GM19240 (cell line): ENCODE data around the gene C2CD4C.
"Not testable (repeated sequence)": the region's sequence is repeated elsewhere in the genome, so short reads cannot be mapped to it uniquely, and the experiment has no call there.

Source experiments
- DNase-seq: peaks from one replicate; pipeline ENCODE4 v3.0.0; 2011; ENCODE audit warnings: low spot score; ENCODE audit not compliant: insufficient read length

Gene C2CD4C, protein sequence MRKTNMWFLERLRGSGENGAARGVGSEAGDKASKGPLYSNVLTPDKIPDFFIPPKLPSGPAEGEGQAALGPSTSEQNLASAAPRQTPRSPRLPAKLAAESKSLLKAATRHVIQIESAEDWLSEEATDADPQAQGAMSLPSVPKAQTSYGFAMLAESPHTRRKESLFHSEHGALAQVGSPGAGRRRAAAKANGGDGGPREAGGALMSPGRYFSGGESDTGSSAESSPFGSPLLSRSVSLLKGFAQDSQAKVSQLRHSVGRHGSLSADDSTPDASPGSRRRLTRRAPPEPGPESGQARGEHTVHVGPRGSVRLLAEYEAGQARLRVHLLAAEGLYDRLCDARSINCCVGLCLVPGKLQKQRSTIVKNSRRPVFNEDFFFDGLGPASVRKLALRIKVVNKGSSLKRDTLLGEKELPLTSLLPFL

DNA sequence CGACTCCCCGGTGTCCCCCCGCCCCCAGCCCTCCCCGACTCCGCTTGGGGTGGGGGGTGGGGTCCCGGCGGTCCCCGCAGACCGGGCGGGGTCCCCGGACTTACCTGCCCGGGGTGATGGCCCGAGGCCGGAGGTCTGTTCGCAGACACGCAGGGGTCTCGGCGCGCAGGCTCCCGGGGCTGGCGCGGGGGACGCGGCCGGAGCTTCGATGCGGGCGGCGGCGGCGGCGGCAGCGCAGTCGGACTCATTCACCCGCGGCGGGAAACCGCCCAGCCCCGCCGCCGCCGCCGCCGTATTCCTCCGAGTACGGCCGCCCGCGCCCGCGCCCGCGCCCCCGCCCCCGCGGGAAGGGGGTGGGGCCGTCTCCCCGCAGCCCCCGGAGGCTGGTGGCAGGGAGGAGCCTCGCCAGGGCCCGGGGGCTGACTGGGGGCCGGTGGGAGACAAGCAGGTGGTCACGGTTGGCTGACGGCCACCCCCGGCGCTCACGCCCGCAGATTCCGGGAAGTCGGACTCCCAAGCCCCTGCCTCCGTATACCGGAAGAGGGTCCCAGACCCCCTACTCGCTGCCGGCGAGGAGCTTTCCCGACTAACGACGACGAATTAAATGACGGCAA, at the start of gene C2CD4C:
Gene C2CD4C, minus strand, starts transcription at position 246 of the 614 bp plus-strand sequence. CDS start 786 bp downstream, outside the sequence.
- no peak for DNase-seq

- no peak for DNase-seq
Observed at GRCh38 chr19:458091-459042, 49.4 kb upstream of the C2CD4C start.

GRCh38 chr19:457636-458035, 48.7 kb upstream of the C2CD4C start:
- DNase-seq: no peak

DNA sequence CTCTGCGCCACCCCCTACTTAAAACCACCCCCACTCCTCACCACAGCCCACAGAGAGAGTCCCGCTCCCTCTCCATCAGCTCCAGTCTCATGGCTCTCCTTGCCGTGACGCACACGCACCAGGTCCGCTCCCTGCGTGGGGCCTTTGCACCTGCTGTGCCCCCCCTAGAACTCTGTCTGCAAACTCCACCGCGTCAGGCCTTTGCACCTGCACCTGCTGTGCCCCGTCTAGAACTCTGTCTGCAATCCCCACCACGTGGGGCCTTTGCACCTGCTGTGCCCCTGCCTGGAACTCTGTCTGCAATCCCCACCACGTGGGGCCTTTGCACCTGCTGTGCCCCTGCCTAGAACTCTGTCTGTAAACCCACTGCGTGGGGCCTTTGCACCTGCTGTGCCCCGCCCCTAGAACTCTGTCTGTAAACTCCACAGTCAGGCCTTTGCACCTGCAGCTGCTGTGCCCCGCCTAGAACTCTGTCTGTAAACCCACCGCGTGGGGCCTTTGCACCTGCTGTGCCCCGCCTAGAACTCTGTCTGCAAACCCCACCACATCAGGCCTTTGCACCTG, 47.7 kb upstream of the C2CD4C start:
- no peak for DNase-seq

DNA sequence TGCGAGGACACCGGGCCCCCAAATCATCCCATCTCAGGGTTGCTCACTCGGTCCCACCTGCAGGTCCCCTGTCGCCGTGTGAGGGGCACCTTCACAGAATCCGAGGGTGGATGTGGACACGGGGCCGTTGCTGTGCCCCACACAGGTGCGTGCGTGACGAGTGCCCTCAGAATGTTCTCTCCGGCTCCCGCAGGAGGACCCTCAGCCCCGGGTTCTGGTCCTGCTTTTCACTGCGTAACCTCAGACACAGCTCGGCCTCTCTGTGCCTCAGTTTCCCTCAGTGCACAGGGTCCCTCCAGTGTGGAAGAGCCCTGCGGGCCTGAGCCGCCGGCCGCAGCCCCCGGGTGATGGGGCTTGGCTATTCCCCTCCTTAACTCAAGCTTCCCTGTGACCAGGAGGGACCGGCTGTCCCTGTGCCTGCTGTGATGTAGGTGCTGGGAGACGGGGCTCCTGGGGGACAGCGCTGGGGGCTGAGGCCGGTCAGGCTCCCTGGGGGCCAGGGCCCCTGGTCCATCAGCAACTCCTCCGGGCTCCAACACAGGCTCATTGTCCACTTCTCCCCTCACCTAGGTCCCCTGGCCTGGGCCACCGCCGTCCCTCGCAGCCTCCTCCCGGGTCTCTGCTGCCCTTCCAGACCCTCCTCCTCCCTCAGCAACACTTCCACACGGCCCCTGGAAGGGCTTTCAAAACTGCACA, 47.1 kb upstream of the C2CD4C start:
- DNase-seq: no peak

GRCh38 chr19:455031-455705, 46.2 kb upstream of the C2CD4C start:
- DNase-seq: no peak

GRCh38 chr19:453606-454005, 44.7 kb upstream of the C2CD4C start:
- no peak for DNase-seq

DNA sequence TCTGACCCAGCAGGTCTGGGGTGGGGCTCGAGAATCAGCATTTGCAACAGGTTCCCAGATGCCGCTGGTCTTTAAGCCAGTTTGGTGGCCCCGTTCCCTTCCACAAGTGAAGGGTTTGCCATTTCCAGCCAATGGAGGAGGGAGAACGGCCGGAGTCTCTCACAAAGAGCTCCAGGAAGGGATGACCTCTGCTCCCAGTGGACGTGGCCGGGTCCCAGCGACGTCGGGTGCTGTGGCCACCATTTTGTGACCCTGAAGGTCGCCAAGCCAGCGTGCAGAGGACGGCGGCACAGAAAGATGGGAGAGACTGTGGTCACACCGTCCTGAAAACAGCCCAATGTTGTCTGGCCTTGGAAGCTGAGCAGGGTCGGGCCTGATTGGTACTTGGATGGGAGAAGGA, 43.9 kb upstream of the C2CD4C start:
- no peak for DNase-seq

- DNase-seq: not testable (repeated sequence)
Observed at GRCh38 chr19:450912-451481, 42.0 kb upstream of the C2CD4C start.

DNA sequence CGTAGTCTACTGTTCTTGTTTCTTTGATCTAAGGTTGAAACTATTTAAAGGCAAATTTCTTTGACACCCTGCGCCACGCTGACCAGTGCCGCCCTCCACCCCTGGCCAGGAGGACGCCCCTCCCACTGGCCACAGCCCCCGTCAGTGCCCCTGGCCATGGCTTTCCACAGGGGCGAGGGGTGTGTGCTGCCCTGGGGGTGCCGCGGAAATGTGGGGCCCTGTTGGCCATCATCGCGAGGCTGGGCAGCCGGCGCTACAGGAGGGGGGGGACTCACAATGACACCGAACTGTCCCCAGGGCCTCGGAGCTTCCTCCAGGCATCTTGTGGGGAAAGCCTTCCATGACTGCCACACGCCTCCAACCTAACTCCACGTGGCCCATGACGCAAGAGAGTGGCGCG, 41.0 kb upstream of the C2CD4C start:
- DNase-seq: no peak

DNA sequence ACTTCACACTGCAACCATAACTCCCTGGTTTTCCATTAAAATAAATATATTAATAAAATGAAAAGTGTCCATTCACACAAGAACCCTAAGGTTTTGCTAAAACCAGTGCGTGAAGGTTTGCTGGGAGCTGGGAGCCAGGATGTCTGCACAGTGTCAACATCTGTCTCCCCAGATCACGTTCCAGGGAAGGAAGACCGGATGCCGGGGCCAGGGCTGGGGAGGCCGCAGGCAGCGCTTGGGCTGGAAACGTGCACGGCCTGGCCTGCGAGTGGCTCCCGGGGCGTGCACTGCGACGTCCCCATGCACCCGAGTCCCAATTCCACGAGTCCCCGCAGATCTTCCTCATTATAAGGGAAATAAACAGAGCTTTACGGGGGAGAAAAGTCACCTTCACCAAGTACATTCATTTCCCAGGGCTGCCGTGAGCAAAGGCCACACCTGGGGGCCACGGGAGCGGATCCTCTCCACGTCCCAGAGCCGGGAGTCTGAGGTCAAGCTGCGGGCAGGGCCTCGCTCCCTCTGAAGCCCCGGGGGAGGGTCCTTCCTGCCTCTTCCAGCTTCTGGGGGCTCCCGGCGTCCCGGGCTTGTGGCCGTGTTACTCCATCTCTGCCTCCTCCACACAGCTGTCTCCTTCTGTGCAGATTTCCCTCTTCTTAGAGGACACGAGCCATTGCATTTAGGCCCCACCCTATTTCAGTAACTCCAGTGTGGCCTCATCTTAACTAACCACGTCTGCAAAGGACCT, 39.0 kb upstream of the C2CD4C start:
- no peak for DNase-seq

- no peak for DNase-seq
Observed at GRCh38 chr19:447064-447426, 38.1 kb upstream of the C2CD4C start.

GRCh38 chr19:444677-445210, 35.8 kb upstream of the C2CD4C start:
- no peak for DNase-seq

GRCh38 chr19:443005-443404, 34.1 kb upstream of the C2CD4C start:
- no peak for DNase-seq

DNA sequence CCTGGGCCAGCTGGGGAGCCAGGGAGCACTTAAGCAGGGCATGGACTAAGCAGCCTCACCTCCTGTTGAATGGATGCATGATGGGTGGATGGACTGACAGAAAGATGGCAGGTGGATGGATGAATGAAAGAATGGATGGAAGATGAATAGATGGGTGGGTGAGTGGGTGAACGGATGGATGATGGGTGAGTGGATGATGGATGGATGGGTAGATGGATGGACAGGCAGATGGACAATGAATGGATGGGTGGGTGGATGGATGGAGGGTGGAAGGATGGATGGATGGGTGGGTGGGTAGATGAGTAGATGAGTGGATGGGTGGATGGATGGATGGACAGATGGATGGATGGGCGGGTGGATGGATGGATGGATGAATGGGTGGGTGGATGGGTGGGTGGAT, 33.1 kb upstream of the C2CD4C start:
- no peak for DNase-seq

DNA sequence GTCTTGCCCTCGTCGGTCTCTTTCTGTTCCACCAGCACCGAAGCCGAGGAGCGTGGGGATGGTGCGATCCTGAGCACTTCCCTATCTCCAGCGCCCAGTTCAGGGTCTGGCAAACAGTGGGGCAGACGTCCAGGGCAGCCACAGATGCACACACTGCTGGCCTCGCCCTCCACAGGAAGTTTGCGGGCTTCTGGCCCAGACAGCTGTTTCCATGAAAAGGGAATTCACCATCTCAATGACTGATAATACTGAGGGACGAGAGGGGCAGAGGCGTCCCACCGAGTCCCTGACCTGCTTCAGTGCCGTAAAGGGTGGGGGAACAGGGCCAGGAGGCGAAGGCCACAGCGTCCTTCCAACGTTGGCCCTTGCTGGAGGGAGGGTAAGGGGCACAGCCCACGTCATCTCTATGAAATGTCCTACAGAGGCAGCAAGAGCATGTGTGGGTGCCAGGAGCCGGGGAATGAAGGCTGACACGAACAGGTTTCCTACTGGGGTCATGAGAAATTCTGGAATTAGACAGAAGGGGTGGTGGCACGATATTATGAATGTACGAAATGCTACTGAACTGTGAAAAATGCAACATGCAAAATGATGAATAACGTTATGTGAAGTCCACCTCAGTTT, 32.4 kb upstream of the C2CD4C start:
- DNase-seq: no peak

DNA sequence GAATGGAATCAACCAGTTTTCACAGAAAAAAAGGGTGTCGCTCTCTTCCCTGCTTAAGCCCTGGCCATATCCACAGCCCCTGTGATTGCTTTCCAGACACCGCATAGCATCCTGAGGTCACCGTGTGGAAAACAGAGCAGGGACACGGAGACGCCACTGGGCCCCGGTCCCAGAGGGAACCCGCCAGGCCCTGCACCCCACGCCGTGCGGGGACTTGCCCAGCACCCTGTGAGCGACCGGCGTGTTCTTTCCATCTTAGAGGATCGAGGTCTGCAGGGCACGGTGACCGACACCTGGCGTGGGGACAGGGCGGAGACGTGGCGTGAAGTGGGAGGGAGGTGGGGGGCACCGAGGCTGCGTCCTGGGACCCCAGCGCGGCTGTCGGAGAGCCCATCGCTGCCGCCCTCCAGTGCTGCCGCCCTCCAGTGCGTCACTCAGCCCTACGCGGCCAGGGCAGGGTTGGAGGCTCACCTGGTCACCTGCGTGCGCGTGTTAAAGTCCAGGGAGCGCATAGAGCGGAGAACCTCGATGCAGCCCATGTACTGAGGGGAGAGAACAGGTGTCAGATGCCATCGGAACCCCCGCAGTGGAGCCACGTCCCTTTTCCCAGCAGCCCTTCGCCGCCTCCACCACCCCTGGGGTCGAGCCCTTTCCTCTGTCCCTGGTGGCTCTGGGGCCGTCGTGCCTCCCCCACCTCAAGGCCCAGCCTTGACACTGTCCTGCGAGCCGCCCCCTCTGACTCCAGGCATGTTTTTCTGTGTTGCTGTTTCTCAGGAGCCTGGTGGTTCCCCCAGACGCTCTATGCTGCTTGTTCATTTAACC, 31.7 kb upstream of the C2CD4C start:
- DNase-seq: no peak
